ENCODE results near the gene METTL16. TPM values are rescaled to one million over a fixed set of nuclear protein-coding genes. Genes with fewer than 3 reads are reported as not detected.
"Not testable (repeated sequence)": the region's sequence is repeated elsewhere in the genome, so short reads cannot be mapped to it uniquely, and the experiment has no call there.

The METTL16 gene
- total and polyA plus RNA-seq, 2 experiments from 2014 or later: 40.1 to 80.8 TPM

DNA sequence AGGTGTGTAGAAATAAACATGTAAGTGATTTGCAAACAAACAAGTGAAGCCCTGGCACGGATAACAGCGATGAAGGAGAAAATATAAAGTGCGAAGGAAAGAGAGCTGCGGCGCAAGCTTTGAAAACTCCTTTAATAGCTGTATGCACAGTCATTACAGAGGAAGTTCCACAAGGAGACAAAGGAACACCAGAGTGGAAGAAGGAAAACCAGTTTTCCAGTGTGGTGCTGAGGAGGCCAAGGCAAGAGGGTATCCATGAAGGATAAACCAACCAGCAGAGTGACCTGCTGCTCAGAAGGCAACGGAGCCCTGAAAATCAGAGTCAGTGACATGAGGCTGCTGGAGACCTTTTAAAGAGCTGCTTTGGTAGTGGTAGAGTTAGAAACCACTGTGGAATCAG lies 24.4 kb downstream of the METTL16 start (continued):
- TF ChIP-seq, protein P1, sequence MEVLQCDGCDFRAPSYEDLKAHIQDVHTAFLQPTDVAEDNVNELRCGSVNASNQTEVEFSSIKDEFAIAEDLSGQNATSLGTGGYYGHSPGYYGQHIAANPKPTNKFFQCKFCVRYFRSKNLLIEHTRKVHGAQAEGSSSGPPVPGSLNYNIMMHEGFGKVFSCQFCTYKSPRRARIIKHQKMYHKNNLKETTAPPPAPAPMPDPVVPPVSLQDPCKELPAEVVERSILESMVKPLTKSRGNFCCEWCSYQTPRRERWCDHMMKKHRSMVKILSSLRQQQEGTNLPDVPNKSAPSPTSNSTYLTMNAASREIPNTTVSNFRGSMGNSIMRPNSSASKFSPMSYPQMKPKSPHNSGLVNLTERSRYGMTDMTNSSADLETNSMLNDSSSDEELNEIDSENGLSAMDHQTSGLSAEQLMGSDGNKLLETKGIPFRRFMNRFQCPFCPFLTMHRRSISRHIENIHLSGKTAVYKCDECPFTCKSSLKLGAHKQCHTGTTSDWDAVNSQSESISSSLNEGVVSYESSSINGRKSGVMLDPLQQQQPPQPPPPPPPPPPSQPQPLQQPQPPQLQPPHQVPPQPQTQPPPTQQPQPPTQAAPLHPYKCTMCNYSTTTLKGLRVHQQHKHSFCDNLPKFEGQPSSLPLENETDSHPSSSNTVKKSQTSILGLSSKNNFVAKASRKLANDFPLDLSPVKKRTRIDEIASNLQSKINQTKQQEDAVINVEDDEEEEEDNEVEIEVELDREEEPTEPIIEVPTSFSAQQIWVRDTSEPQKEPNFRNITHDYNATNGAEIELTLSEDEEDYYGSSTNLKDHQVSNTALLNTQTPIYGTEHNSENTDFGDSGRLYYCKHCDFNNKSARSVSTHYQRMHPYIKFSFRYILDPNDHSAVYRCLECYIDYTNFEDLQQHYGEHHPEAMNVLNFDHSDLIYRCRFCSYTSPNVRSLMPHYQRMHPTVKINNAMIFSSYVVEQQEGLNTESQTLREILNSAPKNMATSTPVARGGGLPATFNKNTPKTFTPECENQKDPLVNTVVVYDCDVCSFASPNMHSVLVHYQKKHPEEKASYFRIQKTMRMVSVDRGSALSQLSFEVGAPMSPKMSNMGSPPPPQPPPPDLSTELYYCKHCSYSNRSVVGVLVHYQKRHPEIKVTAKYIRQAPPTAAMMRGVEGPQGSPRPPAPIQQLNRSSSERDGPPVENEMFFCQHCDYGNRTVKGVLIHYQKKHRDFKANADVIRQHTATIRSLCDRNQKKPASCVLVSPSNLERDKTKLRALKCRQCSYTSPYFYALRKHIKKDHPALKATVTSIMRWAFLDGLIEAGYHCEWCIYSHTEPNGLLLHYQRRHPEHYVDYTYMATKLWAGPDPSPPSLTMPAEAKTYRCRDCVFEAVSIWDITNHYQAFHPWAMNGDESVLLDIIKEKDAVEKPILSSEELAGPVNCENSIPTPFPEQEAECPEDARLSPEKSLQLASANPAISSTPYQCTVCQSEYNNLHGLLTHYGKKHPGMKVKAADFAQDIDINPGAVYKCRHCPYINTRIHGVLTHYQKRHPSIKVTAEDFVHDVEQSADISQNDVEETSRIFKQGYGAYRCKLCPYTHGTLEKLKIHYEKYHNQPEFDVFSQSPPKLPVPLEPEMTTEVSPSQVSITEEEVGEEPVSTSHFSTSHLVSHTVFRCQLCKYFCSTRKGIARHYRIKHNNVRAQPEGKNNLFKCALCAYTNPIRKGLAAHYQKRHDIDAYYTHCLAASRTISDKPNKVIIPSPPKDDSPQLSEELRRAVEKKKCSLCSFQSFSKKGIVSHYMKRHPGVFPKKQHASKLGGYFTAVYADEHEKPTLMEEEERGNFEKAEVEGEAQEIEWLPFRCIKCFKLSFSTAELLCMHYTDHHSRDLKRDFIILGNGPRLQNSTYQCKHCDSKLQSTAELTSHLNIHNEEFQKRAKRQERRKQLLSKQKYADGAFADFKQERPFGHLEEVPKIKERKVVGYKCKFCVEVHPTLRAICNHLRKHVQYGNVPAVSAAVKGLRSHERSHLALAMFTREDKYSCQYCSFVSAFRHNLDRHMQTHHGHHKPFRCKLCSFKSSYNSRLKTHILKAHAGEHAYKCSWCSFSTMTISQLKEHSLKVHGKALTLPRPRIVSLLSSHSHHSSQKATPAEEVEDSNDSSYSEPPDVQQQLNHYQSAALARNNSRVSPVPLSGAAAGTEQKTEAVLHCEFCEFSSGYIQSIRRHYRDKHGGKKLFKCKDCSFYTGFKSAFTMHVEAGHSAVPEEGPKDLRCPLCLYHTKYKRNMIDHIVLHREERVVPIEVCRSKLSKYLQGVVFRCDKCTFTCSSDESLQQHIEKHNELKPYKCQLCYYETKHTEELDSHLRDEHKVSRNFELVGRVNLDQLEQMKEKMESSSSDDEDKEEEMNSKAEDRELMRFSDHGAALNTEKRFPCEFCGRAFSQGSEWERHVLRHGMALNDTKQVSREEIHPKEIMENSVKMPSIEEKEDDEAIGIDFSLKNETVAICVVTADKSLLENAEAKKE (CRISPR knock-in tag; IDR thresholded peaks at IDR 0.05): no peak
- no peak for TF ChIP-seq POLR2AphosphoS5 (IDR thresholded peaks at IDR 0.05; ENCODE audit: low read depth)

DNA sequence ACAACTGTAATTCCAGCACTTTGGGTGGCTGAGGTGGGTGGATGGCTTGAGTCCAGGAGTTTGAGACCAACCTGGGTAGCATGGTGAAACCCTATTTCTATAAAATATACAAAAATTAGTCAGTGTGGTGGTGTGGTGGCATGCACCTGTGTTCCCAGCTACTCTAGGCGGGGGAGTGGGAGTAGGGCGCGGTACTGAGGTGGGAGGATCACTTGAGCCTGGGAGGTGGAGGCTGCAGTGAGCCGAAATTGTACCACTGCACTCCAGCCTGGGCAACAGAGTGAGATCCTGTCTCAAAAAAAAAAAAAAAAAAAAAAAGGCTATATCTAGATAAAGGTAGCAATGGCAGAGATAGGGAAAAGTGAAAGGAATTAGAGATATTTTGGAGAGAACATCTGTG lies 25.0 kb downstream of the METTL16 start:
- H3K27ac ChIP-seq (ENCODE audit: low read depth); H3K9me2 ChIP-seq (ENCODE audit: insufficient read depth); H3K27me3 Mint-ChIP-seq (ENCODE audit: insufficient read depth, low read depth, poor library complexity); H3K27me3 ChIP-seq (ENCODE audit: insufficient read depth); H3K27ac Mint-ChIP-seq; H3K4me3 Mint-ChIP-seq; H2AFZ ChIP-seq; H3K4me2 ChIP-seq; H3K36me3 ChIP-seq (ENCODE audit: insufficient read depth); H3K4me3 ChIP-seq; ATAC-seq; H3K36me3 Mint-ChIP-seq (ENCODE audit: low read depth); H3K9me3 Mint-ChIP-seq; DNase-seq (ENCODE audit: low spot score); H3F3A ChIP-seq (replicated peaks; ENCODE audit: low read depth): not testable (repeated sequence)
- H3K4me1 Mint-ChIP-seq: peaks cover 49% of the 10 kb centered on the region
- peaks cover 90% of the 10 kb centered on the region for H3K79me2 ChIP-seq (replicated peaks; ENCODE audit: insufficient read depth)
- H4K20me1 ChIP-seq (replicated peaks; ENCODE audit: insufficient read depth): peaks cover 35% of the 10 kb centered on the region
- peaks cover 45% of the 10 kb centered on the region for H3K4me1 ChIP-seq (ENCODE audit: insufficient read depth)

DNA sequence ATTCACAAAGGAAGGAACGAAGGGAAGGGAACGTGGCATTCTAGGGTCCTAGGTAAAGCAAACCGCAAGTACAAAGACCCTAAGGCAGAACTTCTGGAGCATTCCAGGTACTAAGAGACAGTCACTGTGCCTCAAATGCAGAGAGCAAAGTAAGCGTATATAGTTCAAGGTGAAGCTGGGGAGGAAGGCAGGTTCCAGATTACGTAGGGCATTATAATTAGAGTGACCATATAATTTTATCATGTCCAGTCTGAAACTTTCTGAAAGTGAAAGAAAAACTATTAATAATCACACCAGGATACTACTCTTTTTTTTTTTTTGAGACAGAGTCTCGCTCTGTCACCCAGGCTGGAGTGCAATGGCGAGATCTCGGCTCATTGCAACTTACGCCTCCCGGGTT lies 25.7 kb downstream of the METTL16 start:
- peaks cover 97% of the 10 kb centered on the region for H3K79me2 ChIP-seq (replicated peaks; ENCODE audit: insufficient read depth)
- H2AFZ ChIP-seq: no peak overlapping the region
- H3K36me3 Mint-ChIP-seq (ENCODE audit: low read depth): no peaks in the 10 kb centered on the region
- H3K9me2 ChIP-seq (ENCODE audit: insufficient read depth): no peaks in the 10 kb centered on the region
- no peaks in the 10 kb centered on the region for H3K36me3 ChIP-seq (ENCODE audit: insufficient read depth)
- H3K27ac ChIP-seq (ENCODE audit: low read depth): no peak overlapping the region
- ATAC-seq: no peak
- H3K9me3 Mint-ChIP-seq: no peaks in the 10 kb centered on the region
- no peak overlapping the region for H3K4me3 ChIP-seq
- peaks cover 39% of the 10 kb centered on the region for H3K4me1 ChIP-seq (ENCODE audit: insufficient read depth)
- no peaks in the 10 kb centered on the region for H3F3A ChIP-seq (replicated peaks; ENCODE audit: low read depth)
- H3K4me1 Mint-ChIP-seq: peaks cover 46% of the 10 kb centered on the region
- H3K27ac Mint-ChIP-seq: no peak overlapping the region
- H4K20me1 ChIP-seq (replicated peaks; ENCODE audit: insufficient read depth): peaks cover 42% of the 10 kb centered on the region
- H3K4me3 Mint-ChIP-seq: no peak overlapping the region; the same call in 2 of the 3 replicates
- H3K27me3 ChIP-seq (ENCODE audit: insufficient read depth): no peaks in the 10 kb centered on the region
- no peak overlapping the region for H3K4me2 ChIP-seq
- no peak for DNase-seq (ENCODE audit: low spot score)
- no peaks in the 10 kb centered on the region for H3K27me3 Mint-ChIP-seq (ENCODE audit: insufficient read depth, low read depth, poor library complexity)
- TF ChIP-seq, protein P1 (CRISPR knock-in tag; IDR thresholded peaks at IDR 0.05): no peak

Data from GM23338 (cell line).